ENCODE measurements around the gene SRL. TPM values are rescaled to one million over a fixed set of nuclear protein-coding genes. Genes with fewer than 3 reads are reported as not detected.
"Not testable (repeated sequence)": the region's sequence is repeated elsewhere in the genome, so short reads cannot be mapped to it uniquely, and the experiment has no call there.

SRL gene
- total RNA-seq, 1 experiment from 2014 or later: not detected

- no peak for DNase-seq (ENCODE audit: low read depth)
Measured at GRCh38 chr16:4227040-4227332, 14.9 kb downstream of the SRL start.

DNA sequence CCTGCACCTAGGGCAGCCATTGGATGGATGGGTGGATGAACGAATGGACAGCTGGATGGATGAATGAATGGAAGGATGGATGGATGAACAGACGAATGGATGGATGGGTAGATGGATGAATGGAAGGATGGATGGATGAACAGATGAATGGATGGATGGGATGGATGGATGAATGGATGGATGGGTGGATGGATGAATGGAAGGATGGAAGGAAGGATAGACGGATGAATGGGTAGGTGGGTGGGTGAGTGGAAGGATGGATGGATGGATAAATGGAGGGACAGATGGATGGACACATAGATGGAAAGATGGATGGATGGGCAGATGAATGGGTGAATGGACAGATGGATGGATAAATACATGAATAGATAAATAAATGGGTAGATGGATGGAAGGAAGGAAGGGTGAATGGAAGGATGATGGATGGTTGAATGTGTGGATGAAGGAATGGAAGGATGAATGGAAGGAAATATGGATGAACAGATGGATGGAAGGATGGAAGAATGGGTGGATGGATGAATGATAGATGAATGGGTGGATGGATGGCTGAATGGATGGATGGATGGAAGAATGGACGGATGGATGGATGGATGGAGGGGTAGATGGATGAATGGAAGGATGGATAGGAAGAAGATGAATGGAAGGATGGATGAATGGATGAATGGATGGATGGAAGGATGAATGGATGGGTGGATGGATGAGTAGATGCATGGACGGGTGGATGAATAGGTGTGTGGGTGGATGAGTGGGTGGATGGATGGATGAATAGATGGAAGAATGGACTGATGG, 15.4 kb downstream of the SRL start:
- no peak for DNase-seq (ENCODE audit: low read depth)

- no peak for DNase-seq (ENCODE audit: low read depth)
Measured at GRCh38 chr16:4225075-4225474, 16.8 kb downstream of the SRL start.

- DNase-seq (ENCODE audit: low read depth): no peak
Measured at GRCh38 chr16:4220358-4220757, 21.5 kb downstream of the SRL start.

GRCh38 chr16:4218202-4218601, 23.7 kb downstream of the SRL start:
- DNase-seq (ENCODE audit: low read depth): no peak

GRCh38 chr16:4217204-4218131, 24.4 kb downstream of the SRL start:
- no peak for DNase-seq (ENCODE audit: low read depth)

- no peak for DNase-seq (ENCODE audit: low read depth)
Measured at GRCh38 chr16:4216596-4216995, 25.3 kb downstream of the SRL start.

GRCh38 chr16:4215106-4215505, 26.8 kb downstream of the SRL start:
- no peak for DNase-seq (ENCODE audit: low read depth)

DNA sequence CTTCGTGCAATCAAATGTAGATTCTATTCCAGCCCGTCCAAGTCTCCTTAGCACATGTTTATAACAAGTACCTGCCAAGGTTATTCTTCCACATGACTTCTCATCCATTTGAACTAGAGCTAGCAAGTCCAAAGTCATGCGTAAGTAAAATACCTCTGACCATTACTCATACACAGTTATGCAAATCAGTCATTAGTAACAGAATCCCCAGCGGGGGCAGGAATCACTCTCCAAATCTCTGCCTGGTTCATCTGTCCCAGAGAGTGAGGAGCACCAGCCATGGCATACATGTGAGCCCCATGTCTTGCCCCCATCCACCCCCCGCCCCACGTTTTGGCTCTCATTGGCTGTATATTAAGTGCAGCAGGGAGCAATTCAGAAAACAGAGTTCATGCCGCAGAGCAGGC, 27.7 kb downstream of the SRL start:
- DNase-seq (ENCODE audit: low read depth): peak; percentile 75

GRCh38 chr16:4213737-4214136, 28.1 kb downstream of the SRL start:
- no peak for DNase-seq (ENCODE audit: low read depth)

DNA sequence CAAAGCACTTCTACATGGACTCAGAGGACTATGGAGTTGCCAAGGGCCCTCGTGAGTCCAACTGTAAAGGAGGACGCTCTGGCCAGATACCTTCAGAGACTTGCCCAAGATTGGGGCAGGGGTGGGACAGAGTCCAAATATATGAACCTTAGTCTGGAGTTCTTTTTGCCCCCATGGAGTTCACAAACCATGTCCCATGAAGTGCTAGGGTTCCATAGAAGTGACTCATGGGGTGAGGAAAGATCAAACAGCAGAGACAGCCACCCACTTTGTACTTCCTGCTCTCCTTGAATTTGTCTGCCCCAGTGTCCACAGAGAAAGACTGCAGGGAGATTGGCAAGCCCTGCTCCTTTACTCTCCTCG, 29.0 kb downstream of the SRL start:
- DNase-seq (ENCODE audit: low read depth): peak; percentile 50

DNA sequence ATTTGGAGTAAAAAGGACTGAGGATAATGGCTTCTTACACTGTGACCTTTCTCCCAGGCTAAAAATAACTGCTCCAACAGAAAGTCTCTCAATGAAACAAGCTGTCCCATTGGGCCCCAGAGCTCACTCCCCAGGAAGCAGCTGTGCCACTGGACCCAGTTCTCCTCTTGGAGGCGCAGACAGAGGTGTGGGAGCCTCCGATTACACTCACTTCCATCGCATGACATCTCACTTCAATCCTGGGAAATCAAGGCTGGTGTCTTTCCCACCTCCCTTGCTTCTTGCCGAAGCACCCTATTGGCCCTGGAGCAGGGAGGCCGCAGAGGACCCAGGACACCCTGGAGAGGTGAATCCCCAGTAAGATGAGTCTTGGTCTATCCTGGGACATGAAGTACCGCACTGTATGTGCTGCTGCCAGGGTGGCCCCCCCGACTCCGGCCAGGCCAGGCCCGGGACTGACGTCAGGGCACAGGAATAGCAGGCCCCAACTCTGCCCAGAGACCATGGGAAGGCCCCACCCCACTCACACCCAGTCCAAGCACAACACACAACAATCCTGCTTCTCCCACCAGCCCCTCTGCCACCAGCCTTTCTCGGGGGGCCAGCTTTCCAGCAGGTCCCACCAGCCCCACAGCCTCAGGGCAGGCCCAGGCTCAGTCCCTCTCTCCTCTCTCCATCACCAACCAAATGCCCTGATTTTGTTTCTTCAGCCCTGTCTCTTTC, 29.5 kb downstream of the SRL start:
- no peak for DNase-seq (ENCODE audit: low read depth)

DNA sequence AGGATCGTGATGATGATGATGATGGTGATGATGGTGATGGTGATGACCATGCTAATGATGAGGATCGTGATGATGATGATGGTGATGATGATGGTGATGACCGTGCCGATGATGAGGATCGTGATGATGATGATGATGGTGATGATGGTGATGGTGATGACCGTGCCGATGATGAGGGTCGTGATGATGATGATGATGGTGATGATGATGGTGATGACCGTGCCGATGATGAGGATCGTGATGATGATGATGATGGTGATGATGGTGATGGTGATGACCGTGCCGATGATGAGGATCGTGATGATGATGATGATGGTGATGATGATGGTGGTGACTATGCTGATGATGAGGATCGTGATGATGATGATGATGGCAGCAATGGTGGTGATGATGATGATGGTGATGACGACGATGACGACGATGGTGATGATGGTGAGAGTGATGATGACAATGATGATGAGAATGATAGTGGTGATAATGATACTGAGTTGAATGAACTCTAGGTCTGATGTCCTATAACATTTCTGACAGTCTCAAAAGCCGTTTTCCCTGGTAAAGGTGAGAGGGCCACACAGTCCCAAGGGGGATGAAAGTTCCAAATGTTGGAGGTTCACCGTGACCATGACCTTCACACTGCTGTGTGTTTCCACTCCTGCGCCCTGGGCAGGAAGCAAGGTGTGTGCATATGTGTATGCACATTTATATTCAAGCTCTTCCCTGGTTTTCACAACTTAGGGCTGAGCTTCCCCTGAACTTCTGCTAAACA, 30.3 kb downstream of the SRL start:
- not testable (repeated sequence) for DNase-seq (ENCODE audit: low read depth)

DNA sequence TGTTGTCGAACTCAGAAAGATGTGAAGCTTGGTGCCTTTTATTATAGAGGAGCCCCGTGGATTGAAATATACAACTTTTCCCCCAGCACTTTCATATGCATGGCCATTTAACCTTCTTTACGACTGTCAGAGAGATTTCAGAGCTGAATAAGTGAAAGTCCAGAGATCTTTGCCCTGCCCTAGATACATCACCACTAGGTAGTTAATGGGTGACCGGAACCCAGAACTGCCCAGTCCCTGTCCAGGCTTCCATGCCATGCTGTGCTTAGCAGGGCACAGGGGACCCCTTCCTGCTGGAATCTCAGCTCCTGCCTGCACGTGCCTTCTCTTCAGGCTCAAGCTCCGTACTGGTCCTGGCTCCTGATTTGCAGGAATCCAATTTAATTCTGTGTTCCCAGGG, 32.2 kb downstream of the SRL start:
- no peak for DNase-seq (ENCODE audit: low read depth)

DNA sequence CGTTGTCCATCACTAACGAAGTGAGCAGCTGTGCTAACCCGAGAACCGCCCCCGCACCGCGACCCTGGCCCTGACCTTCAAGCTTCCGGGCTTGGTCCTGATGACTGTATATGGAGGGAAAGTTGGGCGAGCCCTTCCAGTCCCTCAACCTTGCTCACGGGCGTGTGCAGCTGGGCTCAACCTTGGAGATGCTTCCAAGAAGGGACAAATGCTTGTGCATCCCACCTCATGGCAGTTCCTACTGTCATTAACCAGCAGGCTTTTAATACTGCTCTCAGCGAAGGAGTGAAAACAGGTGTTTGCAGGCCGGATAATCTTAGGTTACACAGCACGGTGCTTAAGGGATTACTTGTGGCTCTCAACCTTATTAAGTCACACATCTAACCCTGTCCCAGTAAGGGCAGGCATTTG, 33.5 kb downstream of the SRL start:
- no peak for DNase-seq (ENCODE audit: low read depth)

- DNase-seq (ENCODE audit: low read depth): no peak
Measured at GRCh38 chr16:4207683-4208340, 34.1 kb downstream of the SRL start.

DNA sequence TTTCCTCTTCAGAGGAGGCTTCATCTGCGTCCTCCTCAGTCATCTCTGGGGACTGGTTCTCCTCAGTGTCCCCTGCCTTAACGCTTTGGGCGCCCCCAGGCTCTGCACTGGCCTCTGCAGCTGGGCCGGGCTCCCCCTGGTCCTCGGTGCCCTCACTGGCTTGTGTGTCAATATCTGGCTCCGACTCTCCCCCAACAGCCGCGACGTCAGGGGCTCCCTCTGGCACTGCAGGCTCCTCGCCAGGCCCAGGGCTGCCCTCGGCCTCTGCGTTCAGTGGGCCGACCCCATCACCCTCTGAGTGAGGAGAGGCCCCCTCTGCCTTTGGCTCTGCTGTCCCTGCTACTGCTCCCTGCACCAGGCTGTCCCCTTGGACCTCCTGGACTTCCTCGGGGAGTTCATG, 34.7 kb downstream of the SRL start:
- no peak for DNase-seq (ENCODE audit: low read depth)

- DNase-seq (ENCODE audit: low read depth): no peak
Measured at GRCh38 chr16:4206680-4207079, 35.2 kb downstream of the SRL start.

GRCh38 chr16:4205971-4206370, 35.9 kb downstream of the SRL start:
- DNase-seq (ENCODE audit: low read depth): no peak

DNA sequence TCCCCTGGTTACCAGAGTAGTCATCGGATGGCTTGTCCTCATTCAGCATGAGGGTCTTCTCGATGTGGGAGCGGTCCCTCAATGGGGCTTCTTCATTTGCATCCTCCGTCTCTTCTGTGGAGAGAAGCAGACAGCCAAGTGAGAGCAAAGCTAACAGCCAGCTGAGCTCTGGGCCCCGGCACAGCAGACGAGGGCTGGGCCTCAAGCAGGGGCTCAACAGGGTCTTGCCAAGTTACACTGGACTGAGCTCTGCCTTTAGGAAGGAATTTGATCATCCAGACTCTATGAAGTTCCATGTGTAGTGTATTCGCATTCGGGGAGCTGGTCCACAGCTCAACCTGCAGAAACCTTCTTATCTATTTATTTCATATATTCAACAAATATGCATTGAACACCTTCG, 37.4 kb downstream of the SRL start:
- no peak for DNase-seq (ENCODE audit: low read depth)

GRCh38 chr16:4203748-4204147, 38.1 kb downstream of the SRL start:
- no peak for DNase-seq (ENCODE audit: low read depth)

Measured in Daoy (cell line).